Measurements from ENCODE around the gene MRPL10. TPM values are rescaled to one million over a fixed set of nuclear protein-coding genes. Genes with fewer than 3 reads are reported as not detected.

Gene MRPL10
- total and polyA plus RNA-seq, 2 donors (not counting 3 experiments of a cell fraction or from before 2014, with no cell fraction given) = 43.4 to 84.0 TPM

DNA sequence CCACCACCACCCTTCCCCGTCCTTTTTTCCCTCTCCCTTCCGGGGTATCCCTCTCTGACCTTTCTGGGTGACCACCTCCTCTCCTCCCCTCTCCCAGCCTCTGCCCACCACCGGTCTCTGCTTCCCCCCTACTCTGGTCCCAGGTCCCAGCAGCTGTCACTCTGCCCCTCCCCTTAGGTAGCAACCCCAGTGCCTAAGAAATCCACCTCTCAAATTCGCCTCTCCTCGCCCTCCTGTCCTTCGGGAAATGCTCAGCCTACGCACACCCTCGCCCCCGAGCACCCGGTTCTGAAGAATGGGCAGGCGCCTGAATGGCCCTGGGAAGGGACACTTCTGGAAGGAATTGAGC, 20.4 kb upstream of the MRPL10 start:
- TF ChIP-seq POLR2AphosphoS5 (IDR thresholded peaks at IDR 0.05; ENCODE audit: insufficient read depth, low read depth, low read length) (no peak), MYC (IDR thresholded peaks at IDR 0.05; ENCODE audit: low read depth, low read length) (no peak), POLR2A (IDR thresholded peaks at IDR 0.05; ENCODE audit: low read depth, low read length) (no peak), FOS (IDR thresholded peaks at IDR 0.05; ENCODE audit: borderline replicate concordance, insufficient read depth, low read length) (no peak), GATA2 (IDR thresholded peaks at IDR 0.05; ENCODE audit: insufficient read depth, insufficient read length, low read depth, low read length) (no peak), EZH2 (IDR thresholded peaks at IDR 0.05; ENCODE audit: borderline replicate concordance, low read depth, low read length, severe bottlenecking) (no peak), JUN (IDR thresholded peaks at IDR 0.05; ENCODE audit: borderline replicate concordance, insufficient read depth, insufficient read length, low read depth) (no peak)
- TF ChIP-seq, protein P1, sequence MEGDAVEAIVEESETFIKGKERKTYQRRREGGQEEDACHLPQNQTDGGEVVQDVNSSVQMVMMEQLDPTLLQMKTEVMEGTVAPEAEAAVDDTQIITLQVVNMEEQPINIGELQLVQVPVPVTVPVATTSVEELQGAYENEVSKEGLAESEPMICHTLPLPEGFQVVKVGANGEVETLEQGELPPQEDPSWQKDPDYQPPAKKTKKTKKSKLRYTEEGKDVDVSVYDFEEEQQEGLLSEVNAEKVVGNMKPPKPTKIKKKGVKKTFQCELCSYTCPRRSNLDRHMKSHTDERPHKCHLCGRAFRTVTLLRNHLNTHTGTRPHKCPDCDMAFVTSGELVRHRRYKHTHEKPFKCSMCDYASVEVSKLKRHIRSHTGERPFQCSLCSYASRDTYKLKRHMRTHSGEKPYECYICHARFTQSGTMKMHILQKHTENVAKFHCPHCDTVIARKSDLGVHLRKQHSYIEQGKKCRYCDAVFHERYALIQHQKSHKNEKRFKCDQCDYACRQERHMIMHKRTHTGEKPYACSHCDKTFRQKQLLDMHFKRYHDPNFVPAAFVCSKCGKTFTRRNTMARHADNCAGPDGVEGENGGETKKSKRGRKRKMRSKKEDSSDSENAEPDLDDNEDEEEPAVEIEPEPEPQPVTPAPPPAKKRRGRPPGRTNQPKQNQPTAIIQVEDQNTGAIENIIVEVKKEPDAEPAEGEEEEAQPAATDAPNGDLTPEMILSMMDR (IDR thresholded peaks at IDR 0.05; ENCODE audit: extremely low read depth in 1 of 2, insufficient read depth in 1 of 2, low read depth in 1 of 2, low read length in 2 of 2) = no peak
- TF ChIP-seq, protein P2, sequence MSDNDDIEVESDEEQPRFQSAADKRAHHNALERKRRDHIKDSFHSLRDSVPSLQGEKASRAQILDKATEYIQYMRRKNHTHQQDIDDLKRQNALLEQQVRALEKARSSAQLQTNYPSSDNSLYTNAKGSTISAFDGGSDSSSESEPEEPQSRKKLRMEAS (IDR thresholded peaks at IDR 0.05; ENCODE audit: insufficient read depth, insufficient read length) = no peak
- Histone ChIP-seq H3K36me3 (ENCODE audit: control insufficient read depth in 2 of 2, extremely low read depth in 1 of 2, insufficient read depth in 2 of 2, low read length in 2 of 2) (no peaks in the 10 kb centered on the region), H3K4me2 (ENCODE audit: insufficient read depth, low read length) (no peak overlapping the region), H4K20me1 (replicated peaks; ENCODE audit: control insufficient read depth, extremely low read depth, insufficient read depth, low read length) (no peaks in the 10 kb centered on the region), H3K27ac (ENCODE audit: insufficient read depth, low read depth, low read length) (no peak overlapping the region), H3K9me3 (replicated peaks; ENCODE audit: control insufficient read depth, insufficient read depth, low read length) (no peaks in the 10 kb centered on the region), H3K9me1 (replicated peaks; ENCODE audit: control insufficient read depth, extremely low read depth, insufficient read depth, low read length) (no peaks in the 10 kb centered on the region), H3K27me3 (ENCODE audit: control insufficient read depth in 2 of 2, insufficient read depth in 2 of 2, low read length in 2 of 2) (peaks cover 3 to 11% of the 10 kb centered on the region in 2 experiments), H3K4me1 (ENCODE audit: control insufficient read depth, extremely low read depth, insufficient read depth, low read length) (peaks cover 22% of the 10 kb centered on the region), H3K4me3 (replicated peaks in 1 of 3; ENCODE audit: insufficient read depth in 1 of 3, low read depth in 1 of 3, low read length in 3 of 3) (no peak overlapping the region), H3K9ac (replicated peaks; ENCODE audit: extremely low read depth, insufficient read depth, low read length) (no peak overlapping the region), H2AFZ (ENCODE audit: low read depth, low read length) (no peak overlapping the region), H3K79me2 (ENCODE audit: control insufficient read depth, insufficient read depth, low read length) (no peaks in the 10 kb centered on the region)
- dilution Hi-C loops (cut with MboI; ENCODE audit: extremely low pct_ligation_motif_present, low sequenced_read_pairs) (no loop called here), intact Hi-C loops (cut with micrococcal nuclease) (no loop called here)
- ChIA-PET POLR2A (no interaction called here), CTCF (interaction anchor here (1.0 to 10.2 kb wide), 3 partner anchors 10 to 95 kb away, joined by 3 to 367 read pairs (median 9); partner anchors contain the start of gene SCRN2)
- DNase-seq (ENCODE audit: low read depth, low spot score) (no peak), FAIRE-seq (no peak)
- no TSS peak for BruUV-seq (replicated peaks)
